HTR-8/SVneo (cell line): ENCODE data around the gene ATP1A1.
A peak's percentile ranks its signal among the peaks of the same experiment; 100 is the strongest.

Source experiments
- DNase-seq: peaks from one replicate; pipeline ENCODE4 v3.0.0; 2011; ENCODE audit warnings: low spot score, mixed read lengths; ENCODE audit not compliant: insufficient read length
- FAIRE-seq: peaks from 2 replicates; lab custom pipeline; 2011; peaks lifted over from hg19 to GRCh38; lab: Jason Lieb, UNC

Gene ATP1A1

DNA sequence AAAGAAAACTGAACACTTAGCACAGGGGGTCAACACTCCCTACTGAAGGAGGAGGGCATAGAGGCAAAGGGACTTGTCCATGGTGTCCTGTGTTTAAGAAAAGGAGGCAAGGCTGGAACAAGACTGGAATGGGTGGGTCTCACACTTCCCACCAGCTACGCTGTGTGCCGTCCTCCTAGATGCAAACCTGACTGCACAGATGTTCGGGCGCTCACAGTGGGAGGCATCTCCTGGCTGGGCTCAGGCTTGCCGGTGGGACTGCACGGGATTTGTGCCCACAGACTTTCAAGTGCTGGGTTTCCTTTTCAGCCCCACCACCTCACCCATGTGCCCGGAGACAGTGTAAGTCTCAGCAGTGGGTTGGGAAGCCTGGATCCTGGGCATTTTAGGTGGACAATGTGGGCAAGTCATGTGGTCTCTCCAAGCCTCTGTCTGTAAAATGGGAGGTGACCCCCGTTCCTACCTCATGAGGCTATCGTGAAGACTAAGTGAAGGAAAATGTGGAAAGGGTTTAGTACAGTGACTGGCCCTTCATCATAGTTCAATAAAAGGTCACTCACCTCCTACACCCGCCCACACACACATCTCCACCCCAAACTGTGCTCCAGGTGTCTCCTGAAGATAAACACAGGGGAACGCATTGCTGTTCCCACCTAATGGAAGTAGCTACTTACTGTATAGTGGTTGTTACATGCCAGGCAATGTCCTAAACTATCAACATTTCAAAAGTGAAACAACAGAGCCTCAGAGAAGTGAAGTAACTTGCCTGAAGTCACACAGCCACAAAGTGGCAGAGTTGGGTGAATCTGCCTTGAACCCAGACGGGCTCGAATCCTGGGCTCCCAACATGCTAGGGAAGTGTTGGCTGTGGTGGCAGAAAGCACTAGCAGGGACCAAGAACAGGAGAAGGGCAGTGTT is 36.0 kb downstream of the ATP1A1 start:
- FAIRE-seq (no peak), DNase-seq (no peak)

- FAIRE-seq (no peak), DNase-seq (no peak)
Observed at GRCh38 chr1:116409751-116410191, 36.7 kb downstream of the ATP1A1 start.

- DNase-seq (no peak), FAIRE-seq (no peak)
Observed at GRCh38 chr1:116411784-116412479, 38.9 kb downstream of the ATP1A1 start.

DNA sequence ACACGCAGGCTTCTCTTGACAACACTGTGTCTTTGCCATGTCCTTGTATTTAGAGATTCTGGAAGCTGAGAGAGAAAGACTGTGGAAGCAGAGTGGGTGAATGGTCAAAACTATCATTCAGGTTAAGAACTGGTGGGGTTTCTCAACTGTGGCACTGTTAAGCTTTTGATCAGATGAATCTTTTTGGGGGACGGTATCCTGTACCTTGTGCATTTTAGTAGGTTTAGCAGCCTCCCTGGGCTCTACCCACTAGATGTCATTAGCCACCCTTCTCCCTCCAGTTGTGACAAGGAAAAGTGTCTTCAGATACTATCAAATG is 39.4 kb downstream of the ATP1A1 start:
- FAIRE-seq, result no peak
- no peak for DNase-seq

- no peak for DNase-seq
- FAIRE-seq, result no peak
Observed at GRCh38 chr1:116412898-116413297, 39.9 kb downstream of the ATP1A1 start.

DNA sequence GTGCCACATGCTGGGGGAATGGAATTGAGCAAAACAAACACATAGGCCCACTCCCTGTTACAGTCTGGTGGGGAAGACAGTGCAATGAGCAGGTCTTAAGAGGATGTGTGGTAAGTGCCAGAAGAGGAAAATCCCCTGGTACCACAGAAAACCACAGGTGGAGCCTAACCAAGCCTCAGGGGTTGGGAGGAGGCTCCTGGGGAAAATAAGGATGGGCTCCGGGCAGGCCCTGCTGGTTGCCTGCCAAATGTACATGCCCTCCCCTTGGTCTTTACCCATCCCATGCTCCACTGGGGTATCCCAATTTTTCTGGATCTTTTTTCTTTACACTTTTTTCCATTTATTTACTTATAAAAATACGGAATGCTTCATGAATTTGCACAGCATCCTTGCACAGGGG is 40.4 kb downstream of the ATP1A1 start:
- DNase-seq, result no peak

GRCh38 chr1:116414364-116414763 is 41.3 kb downstream of the ATP1A1 start:
- FAIRE-seq (no peak), DNase-seq (no peak)

More for the DNA sequence above, 40.4 kb downstream of the ATP1A1 start:
- FAIRE-seq, result no peak

DNA sequence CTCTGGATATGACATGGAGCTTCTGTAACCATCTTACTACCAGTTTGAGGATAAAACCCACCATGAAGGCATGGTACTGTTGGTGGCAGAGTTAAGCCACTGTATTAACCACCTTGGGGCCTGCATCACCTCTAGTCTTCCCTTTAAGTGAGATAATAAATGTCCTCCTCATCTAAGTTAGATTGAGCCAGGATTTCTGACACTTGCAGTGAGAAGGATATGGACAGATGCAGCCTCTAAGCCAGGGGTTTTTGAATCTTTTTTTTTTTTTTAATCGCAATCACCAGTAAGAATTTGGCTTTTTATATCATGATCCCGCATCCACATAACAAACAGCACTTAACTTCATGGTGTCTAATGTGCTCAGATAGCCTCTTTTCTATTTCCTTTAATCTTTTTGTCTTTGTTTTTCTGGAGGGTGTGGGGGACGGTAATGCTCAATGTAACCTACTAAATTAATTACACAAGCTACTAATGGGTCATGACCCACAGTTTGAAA is 42.2 kb downstream of the ATP1A1 start:
- no peak for FAIRE-seq
- no peak for DNase-seq

DNA sequence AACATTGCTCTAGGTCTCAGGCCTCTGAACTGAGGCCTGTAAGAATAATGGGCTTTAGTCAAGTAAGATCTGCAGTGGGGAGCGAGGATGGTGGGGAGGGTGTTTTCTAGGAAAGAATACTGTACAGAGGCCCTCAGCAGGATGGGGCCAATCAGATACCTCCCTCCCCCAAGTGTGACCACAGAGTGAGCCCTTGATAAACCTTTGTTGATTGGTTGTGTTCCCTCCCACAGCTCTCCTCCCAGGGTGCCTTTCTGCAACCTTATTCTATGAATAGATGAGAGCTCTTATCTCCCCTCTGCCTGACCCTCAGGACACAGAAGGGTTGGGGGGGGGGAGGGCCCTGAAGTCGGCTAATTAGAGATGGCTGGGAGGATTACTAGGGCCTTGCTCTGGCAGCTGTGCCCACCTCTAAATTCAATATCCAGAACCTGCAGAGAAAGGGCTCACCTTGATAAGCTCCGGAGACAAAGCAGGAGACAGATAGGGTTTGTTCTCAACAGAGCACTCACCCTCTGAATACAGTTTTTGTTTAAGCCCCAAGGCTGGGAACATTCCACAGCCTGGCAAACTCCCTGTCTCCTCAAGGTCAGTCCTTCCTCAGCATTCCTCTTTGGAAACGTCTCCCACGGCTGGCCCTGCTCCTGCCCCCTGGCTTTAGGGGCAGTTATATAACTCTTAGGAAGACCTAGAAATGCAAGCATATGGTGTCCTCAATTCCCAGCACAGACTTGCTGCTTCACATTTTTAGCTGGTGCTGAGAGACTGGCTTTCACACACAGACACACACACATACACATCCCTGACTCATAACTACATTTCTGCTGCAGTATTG is 42.9 kb downstream of the ATP1A1 start:
- no peak for FAIRE-seq

DNA sequence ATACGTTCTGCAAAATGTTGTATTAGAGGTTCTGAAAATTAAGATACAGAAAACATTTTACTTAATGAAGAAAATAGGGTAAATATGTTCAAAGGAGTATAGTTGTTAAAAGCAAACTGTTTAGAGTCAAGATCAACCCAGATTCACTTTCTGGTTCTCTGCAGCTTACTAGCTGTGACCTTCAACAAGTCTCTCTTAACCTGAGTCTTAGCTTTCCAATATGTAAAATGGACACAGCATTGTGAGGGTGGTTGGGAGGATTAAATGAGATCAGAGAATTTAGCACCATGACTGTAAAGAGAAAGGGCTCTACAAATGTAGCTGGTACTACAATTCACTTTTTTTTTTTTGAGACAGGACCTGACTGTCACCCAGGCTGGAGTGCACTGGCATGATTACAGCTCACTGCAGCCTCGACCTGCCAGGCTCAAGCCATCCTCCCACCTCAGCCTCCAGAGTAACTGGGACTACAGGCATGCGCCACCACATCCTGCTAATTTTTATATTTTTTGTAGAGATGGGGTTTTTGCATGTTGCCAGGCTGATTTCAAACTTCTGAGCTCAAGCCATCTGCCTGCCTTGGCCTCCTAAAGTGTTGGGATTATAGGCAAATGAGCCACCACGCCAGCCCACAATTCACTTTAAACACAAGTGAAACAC is 43.9 kb downstream of the ATP1A1 start:
- FAIRE-seq (no peak), DNase-seq (no peak)

More for the DNA sequence above, 42.9 kb downstream of the ATP1A1 start:
- no peak for DNase-seq

GRCh38 chr1:116417678-116418077 is 44.6 kb downstream of the ATP1A1 start:
- FAIRE-seq (no peak), DNase-seq (no peak)

DNA sequence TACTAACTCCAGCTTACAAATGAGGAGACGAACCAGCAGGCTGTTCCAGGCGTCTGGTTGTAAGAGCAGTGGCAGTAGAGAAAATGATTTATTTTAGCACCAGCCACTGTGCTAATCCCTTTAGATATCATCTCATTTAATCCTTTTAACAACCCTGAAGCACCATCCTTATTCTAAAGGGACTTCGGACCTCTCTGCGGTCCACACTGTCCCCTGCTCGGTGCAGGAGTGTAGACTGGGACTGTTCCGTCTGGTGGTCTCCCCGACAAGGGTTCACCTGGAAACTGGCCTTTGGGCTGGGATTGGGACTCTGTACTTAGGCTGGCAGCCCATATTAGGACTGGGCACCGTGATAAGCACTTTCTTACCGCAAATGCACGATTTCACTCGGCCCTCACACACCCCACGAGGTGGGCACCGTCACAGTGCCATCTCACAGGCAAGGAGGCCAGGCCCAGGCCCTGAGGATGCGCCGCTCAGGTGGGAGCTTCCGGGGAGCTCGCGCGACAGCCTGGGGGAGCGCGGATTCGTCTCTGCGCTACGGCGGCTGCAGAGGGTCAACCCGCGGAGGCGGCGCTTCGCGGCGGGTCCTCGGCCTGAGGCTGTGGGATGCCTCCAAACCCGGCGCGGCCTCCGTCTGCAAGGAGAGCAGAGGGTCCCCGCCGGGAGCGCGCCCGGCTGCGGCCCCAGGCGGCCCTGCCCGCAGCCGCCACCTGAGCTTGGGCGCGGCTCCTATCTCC is 45.2 kb downstream of the ATP1A1 start:
- FAIRE-seq, result no peak
- DNase-seq, result peak; percentile 54

DNA sequence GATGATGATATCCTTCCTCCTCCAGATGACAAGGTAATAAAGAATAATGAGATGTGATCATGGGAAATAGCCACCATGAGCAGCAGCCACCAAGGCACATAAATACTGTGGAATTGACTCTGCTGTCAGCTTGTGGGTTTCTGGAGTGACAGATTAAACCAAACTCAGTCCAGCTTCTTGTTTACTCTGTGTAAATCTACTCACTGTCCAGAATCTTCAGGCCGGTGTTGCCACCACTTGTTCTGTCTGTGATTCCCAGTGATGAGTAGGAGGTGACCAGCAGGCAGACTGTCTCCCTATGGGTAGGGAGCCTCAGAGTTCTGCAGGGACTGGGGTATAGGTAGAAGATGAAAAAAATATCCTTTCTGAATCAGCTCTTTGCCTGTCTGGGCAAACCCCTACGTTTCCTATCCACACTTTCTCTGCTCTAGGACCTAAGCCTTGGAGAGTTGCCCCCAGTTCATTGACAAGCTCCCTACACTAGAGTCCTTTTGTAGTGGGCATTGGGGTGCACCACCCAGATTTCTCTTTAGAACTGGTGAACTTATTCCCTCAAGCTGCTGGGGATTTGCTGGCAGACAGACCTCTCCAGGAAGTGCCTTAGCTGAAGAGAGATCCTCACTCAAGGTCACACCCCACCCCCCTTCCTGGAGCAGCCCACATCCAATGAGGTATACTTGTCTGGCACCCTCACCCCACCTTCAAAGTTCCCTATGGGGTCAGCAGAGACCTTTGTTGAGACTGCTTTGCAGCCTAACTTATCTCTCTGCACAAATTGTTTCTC is 47.6 kb downstream of the ATP1A1 start:
- FAIRE-seq (no peak), DNase-seq (no peak)

- no peak for DNase-seq
Observed at GRCh38 chr1:116424438-116424837, 51.4 kb downstream of the ATP1A1 start.

DNA sequence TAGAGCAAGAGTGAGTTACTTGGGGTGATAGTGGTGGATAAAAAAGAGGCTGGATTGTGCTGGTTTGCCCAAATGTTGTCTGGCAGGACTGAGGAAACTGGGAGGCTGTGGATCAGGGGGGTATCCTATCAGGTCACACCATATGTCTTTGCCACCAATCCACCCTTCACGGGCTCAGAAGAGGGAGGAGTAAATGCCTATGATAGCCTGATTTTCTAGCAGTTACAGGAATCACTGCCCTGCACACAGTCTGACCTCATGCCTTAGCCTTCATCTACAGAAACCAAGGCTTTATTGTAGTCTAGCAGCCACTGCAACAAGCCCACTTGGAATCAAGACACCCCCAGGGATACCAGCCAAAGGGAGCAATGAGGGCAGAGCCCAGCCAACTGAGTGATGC is 51.8 kb downstream of the ATP1A1 start:
- DNase-seq (no peak), FAIRE-seq (no peak)

More at GRCh38 chr1:116424438-116424837, 51.4 kb downstream of the ATP1A1 start:
- no peak for FAIRE-seq

DNA sequence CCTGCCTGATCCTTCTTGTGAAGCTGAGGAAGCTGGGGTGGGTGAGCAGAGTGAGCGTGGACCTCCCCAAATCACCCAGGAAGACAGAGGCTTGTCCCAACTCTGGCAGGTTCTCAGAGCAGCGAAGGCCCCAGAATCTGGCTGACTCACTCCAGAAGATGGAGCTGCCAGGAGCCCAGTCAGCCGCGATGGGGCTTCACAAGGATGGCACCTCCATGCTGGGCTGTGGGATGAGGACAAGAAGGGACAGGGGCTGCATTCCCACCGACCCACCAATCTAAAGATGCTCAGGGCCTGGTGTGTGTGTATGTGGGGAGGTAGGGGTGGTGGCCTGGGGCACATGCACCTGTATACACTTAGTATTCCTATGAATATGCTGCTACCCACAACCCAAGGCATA is 52.9 kb downstream of the ATP1A1 start:
- DNase-seq, result no peak
- FAIRE-seq, result no peak

DNA sequence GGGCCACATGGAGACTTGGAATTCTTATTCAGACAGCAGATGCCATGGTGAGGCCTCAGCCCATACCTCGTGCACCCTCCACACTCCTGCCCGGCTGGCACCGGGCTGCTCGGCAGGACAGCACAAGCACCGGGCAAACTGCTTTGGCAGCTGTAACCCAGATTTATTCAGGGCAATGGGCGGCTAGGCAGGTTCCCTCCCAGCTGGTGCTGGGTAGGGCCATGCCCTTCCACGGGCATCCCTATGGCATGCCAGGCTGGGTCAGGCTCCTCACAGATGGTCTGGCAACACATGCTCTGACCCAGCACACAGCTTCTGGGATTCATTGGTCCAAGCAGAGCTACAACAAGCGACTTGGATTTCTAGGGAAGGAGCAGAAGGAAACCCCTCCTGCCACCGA is 53.4 kb downstream of the ATP1A1 start:
- no peak for DNase-seq

GRCh38 chr1:116428576-116428975 is 55.5 kb downstream of the ATP1A1 start:
- FAIRE-seq, result no peak
- DNase-seq, result no peak

More for the DNA sequence above, 53.4 kb downstream of the ATP1A1 start:
- FAIRE-seq, result no peak
